GM12878 (cell line): ENCODE results near the gene ATXN1. TPM values are rescaled to one million over a fixed set of nuclear protein-coding genes. Genes with fewer than 3 reads are reported as not detected.
A peak's percentile ranks its signal among the peaks of the same experiment; 100 is the strongest.

Source experiments
- BMI1 ChIP-seq: fragments of 450-650 bp; IDR thresholded peaks from 2 replicates; pipeline ENCODE4 v1.6.1; 2016; ENCODE audit warnings: mild to moderate bottlenecking, moderate library complexity, borderline replicate concordance
- CHD1 ChIP-seq: IDR thresholded peaks from 2 replicates; pipeline ENCODE4 v1.6.1; 2012; ENCODE audit warnings: low read depth, low read length, improper control_type of control experiment
- CREB1 ChIP-seq: IDR thresholded peaks from 2 replicates; pipeline ENCODE4 v1.6.1; 2012; ENCODE audit warnings: low read depth, mild to moderate bottlenecking, inconsistent platforms
- EZH2 ChIP-seq: IDR thresholded peaks from 2 replicates; pipeline ENCODE4 v1.6.1; 2012; ENCODE audit warnings: low read depth, mild to moderate bottlenecking, control low read depth, inconsistent platforms, low read length, borderline replicate concordance; ENCODE audit not compliant: control insufficient read depth
- HDAC6 ChIP-seq: fragments of 200-600 bp; sonication (generic); IDR thresholded peaks from one replicate; pipeline ENCODE4 v1.8.0; 2017; ENCODE audit warnings: antibody characterized with exemption; ENCODE audit not compliant: unreplicated experiment
- HDGF ChIP-seq: fragments of 450-650 bp; IDR thresholded peaks from 2 replicates; pipeline ENCODE4 v1.6.1; 2016; ENCODE audit warnings: antibody characterized with exemption
- KAT2A ChIP-seq: conservative IDR thresholded peaks from 2 replicates; pipeline ENCODE4 v1.6.1; 2011; ENCODE audit warnings: low read depth, low read length; ENCODE audit not compliant: control insufficient read depth
- MEF2B ChIP-seq: fragments of 450-650 bp; IDR thresholded peaks from 2 replicates; pipeline ENCODE4 v1.6.1; 2018; ENCODE audit warnings: mild to moderate bottlenecking, moderate library complexity; ENCODE audit not compliant: partially characterized antibody, poor library complexity, severe bottlenecking
- MTA3 ChIP-seq: IDR thresholded peaks from 2 replicates; pipeline ENCODE4 v1.6.1; 2012; ENCODE audit warnings: low read length, inconsistent platforms, borderline replicate concordance
- RBBP5 ChIP-seq: fragments of 200-600 bp; sonication (generic); conservative IDR thresholded peaks from 2 replicates; pipeline ENCODE4 v1.6.1; 2016
- SIX5 ChIP-seq: IDR thresholded peaks from 2 replicates; pipeline ENCODE4 v1.6.1; 2011; ENCODE audit warnings: mild to moderate bottlenecking, low read depth, low read length, moderate library complexity; ENCODE audit not compliant: severe bottlenecking
- TBL1XR1 ChIP-seq: IDR thresholded peaks from 2 replicates; pipeline ENCODE4 v1.6.1; 2012; ENCODE audit warnings: low read depth, low read length, improper control_type of control experiment
- ZZZ3 ChIP-seq: IDR thresholded peaks from 2 replicates; pipeline ENCODE4 v1.6.1; 2011; ENCODE audit warnings: low read depth; ENCODE audit not compliant: control insufficient read depth, insufficient read length
- polyA plus RNA-seq, 11 experiments: library from polyadenylated mRNA; depleted of rRNA in 4 of 11; unstranded in 6 of 11; stranded (reverse) in 5 of 11; fragments of >200 nt; fragmentation: Nextera tagmentation in 4 of 11; fragmentation: Illumina TruSeq in 1 of 11; extraction: Ambion mirVana in 4 of 11; extraction: Trizol in 1 of 11; gene quantifications; 1 replicate in 1 of 11; 2 replicates in 10 of 11; pipeline versions ENCODE4 v1.2.1 to v1.2.3, GENCODE V29; 2011 to 2016; ENCODE audit warnings: inconsistent platforms in 2 of 11, missing spikeins in 2 of 11, low read depth in 1 of 11
- total RNA-seq, 4 experiments: library from RNA; depleted of rRNA in 3 of 4; stranded (reverse); fragments of >200 nt in 3 of 4; fragmentation: Illumina TruSeq in 1 of 4; extraction: Trizol in 1 of 4; gene quantifications; 2 replicates each; pipeline versions ENCODE4 v1.2.1 to v1.2.3, GENCODE V29; 2013 to 2021
- TF ChIP-seq, protein P1 (sequence below): IDR thresholded peaks from 2 replicates; pipeline ENCODE4 v1.6.1; 2012; ENCODE audit warnings: low read length, inconsistent platforms
- TF ChIP-seq, protein P2 (sequence below): fragments of 450-650 bp; IDR thresholded peaks from 2 replicates; pipeline ENCODE4 v1.6.1; 2017; ENCODE audit warnings: mild to moderate bottlenecking, moderate library complexity
- TF ChIP-seq, protein P3 (sequence below): IDR thresholded peaks from 2 replicates; pipeline ENCODE4 v1.6.1; 2012; ENCODE audit warnings: low read depth, low read length, improper control_type of control experiment
- TF ChIP-seq, protein P4 (sequence below): fragments of 450-650 bp; IDR thresholded peaks from 2 replicates; pipeline ENCODE4 v1.6.1; 2017; ENCODE audit warnings: low read depth, mild to moderate bottlenecking, moderate library complexity
- TF ChIP-seq, protein P5 (sequence below): fragments of 450-650 bp; formaldehyde crosslinking; IDR thresholded peaks from 2 replicates; pipeline ENCODE4 v1.5.0; 2022; ENCODE audit warnings: mild to moderate bottlenecking, missing genetic modification characterization

ATXN1 gene
- total and polyA plus RNA-seq, 10 of the 15 experiments (the other 5 are each of a cell fraction or from before 2014, with no cell fraction given): 12.2 to 51.2 (median 20.5) TPM

DNA sequence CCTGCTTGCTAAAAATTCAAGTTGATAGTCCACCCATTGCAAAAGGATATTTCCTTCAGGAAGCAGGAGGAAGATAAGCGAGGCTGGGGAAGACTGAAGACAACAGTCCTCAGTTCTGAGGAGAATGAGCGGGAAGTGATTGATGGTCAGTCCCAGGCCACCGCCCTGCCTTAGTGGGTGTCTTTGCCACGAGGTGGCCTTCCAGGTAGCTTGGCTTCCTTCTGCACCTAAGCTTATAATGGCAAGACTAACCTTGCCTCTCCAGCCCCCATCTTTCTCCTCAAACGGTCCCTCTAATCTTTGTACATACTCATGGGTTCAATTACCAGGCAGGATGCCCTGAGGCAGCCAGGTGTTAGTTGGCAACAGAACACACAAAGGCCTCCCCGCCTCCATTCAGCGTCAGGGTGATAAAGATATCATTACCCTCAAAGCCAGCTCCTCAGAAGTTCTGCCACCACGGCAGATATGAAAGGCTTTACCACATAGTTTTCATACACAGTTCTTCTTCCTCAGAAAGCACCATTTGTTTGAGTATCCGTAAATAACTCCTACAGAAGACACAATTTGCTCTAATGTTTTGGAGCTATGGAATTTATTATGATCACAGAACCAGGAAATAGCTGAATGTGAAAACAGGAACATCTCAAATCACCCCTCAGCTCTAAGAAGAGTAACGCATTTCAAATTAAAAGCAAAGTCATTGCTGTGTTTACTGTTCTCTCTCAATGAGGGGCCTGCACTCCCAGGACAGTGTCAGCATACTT, 249.4 kb downstream of the ATXN1 start (continued):
- TF ChIP-seq, protein P1, sequence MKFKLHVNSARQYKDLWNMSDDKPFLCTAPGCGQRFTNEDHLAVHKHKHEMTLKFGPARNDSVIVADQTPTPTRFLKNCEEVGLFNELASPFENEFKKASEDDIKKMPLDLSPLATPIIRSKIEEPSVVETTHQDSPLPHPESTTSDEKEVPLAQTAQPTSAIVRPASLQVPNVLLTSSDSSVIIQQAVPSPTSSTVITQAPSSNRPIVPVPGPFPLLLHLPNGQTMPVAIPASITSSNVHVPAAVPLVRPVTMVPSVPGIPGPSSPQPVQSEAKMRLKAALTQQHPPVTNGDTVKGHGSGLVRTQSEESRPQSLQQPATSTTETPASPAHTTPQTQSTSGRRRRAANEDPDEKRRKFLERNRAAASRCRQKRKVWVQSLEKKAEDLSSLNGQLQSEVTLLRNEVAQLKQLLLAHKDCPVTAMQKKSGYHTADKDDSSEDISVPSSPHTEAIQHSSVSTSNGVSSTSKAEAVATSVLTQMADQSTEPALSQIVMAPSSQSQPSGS: no peak
- TF ChIP-seq, protein P2, sequence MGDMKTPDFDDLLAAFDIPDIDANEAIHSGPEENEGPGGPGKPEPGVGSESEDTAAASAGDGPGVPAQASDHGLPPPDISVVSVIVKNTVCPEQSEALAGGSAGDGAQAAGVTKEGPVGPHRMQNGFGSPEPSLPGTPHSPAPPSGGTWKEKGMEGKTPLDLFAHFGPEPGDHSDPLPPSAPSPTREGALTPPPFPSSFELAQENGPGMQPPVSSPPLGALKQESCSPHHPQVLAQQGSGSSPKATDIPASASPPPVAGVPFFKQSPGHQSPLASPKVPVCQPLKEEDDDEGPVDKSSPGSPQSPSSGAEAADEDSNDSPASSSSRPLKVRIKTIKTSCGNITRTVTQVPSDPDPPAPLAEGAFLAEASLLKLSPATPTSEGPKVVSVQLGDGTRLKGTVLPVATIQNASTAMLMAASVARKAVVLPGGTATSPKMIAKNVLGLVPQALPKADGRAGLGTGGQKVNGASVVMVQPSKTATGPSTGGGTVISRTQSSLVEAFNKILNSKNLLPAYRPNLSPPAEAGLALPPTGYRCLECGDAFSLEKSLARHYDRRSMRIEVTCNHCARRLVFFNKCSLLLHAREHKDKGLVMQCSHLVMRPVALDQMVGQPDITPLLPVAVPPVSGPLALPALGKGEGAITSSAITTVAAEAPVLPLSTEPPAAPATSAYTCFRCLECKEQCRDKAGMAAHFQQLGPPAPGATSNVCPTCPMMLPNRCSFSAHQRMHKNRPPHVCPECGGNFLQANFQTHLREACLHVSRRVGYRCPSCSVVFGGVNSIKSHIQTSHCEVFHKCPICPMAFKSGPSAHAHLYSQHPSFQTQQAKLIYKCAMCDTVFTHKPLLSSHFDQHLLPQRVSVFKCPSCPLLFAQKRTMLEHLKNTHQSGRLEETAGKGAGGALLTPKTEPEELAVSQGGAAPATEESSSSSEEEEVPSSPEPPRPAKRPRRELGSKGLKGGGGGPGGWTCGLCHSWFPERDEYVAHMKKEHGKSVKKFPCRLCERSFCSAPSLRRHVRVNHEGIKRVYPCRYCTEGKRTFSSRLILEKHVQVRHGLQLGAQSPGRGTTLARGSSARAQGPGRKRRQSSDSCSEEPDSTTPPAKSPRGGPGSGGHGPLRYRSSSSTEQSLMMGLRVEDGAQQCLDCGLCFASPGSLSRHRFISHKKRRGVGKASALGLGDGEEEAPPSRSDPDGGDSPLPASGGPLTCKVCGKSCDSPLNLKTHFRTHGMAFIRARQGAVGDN: 0 out of 2 replicates have a peak, but pooled peaks have one; percentile 66
- TF ChIP-seq, protein P3, sequence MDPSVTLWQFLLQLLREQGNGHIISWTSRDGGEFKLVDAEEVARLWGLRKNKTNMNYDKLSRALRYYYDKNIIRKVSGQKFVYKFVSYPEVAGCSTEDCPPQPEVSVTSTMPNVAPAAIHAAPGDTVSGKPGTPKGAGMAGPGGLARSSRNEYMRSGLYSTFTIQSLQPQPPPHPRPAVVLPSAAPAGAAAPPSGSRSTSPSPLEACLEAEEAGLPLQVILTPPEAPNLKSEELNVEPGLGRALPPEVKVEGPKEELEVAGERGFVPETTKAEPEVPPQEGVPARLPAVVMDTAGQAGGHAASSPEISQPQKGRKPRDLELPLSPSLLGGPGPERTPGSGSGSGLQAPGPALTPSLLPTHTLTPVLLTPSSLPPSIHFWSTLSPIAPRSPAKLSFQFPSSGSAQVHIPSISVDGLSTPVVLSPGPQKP: no peak
- TF ChIP-seq, protein P4, sequence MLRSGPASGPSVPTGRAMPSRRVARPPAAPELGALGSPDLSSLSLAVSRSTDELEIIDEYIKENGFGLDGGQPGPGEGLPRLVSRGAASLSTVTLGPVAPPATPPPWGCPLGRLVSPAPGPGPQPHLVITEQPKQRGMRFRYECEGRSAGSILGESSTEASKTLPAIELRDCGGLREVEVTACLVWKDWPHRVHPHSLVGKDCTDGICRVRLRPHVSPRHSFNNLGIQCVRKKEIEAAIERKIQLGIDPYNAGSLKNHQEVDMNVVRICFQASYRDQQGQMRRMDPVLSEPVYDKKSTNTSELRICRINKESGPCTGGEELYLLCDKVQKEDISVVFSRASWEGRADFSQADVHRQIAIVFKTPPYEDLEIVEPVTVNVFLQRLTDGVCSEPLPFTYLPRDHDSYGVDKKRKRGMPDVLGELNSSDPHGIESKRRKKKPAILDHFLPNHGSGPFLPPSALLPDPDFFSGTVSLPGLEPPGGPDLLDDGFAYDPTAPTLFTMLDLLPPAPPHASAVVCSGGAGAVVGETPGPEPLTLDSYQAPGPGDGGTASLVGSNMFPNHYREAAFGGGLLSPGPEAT: 0 out of 2 replicates have a peak, but pooled peaks have one; percentile 41
- TF ChIP-seq ZZZ3 (no peak), CHD1 (no peak), MTA3 (no peak), TBL1XR1 (no peak), HDAC6 (no peak), HDGF (0 out of 2 replicates have a peak, but pooled peaks have one; percentile 22), EZH2 (no peak), CREB1 (no peak), RBBP5 (no peak), BMI1 (no peak), SIX5 (no peak), MEF2B (no peak), KAT2A (no peak)
- TF ChIP-seq, protein P5, sequence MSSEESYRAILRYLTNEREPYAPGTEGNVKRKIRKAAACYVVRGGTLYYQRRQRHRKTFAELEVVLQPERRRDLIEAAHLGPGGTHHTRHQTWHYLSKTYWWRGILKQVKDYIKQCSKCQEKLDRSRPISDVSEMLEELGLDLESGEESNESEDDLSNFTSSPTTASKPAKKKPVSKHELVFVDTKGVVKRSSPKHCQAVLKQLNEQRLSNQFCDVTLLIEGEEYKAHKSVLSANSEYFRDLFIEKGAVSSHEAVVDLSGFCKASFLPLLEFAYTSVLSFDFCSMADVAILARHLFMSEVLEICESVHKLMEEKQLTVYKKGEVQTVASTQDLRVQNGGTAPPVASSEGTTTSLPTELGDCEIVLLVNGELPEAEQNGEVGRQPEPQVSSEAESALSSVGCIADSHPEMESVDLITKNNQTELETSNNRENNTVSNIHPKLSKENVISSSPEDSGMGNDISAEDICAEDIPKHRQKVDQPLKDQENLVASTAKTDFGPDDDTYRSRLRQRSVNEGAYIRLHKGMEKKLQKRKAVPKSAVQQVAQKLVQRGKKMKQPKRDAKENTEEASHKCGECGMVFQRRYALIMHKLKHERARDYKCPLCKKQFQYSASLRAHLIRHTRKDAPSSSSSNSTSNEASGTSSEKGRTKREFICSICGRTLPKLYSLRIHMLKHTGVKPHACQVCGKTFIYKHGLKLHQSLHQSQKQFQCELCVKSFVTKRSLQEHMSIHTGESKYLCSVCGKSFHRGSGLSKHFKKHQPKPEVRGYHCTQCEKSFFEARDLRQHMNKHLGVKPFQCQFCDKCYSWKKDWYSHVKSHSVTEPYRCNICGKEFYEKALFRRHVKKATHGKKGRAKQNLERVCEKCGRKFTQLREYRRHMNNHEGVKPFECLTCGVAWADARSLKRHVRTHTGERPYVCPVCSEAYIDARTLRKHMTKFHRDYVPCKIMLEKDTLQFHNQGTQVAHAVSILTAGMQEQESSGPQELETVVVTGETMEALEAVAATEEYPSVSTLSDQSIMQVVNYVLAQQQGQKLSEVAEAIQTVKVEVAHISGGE: no peak
